T-helper 1 cell (primary cell): ENCODE results near the gene ERP29.

Source experiments
- DNase-seq, 5 donors: peaks; one replicate each; pipeline ENCODE4 v3.0.0-alpha.2; 2012 to 2020

The ERP29 gene

GRCh38 chr12:112046003-112046402 is 32.8 kb downstream of the ERP29 start:
- no peak for DNase-seq

GRCh38 chr12:112049351-112049750 is 36.1 kb downstream of the ERP29 start:
- DNase-seq: no peak

- no peak for DNase-seq
These were observed 47.9 kb downstream of the ERP29 start for GRCh38 chr12:112061137-112061536.

- DNase-seq: no peak
These were observed 50.0 kb downstream of the ERP29 start for GRCh38 chr12:112063273-112063672.

GRCh38 chr12:112066566-112066965 is 53.3 kb downstream of the ERP29 start:
- no peak for DNase-seq
